Endothelial cell of umbilical vein (primary cell): Measurements from ENCODE around the gene NFILZ.

Experiments used
- EZH2 ChIP-seq: IDR thresholded peaks from 2 replicates; pipeline ENCODE4 v1.6.1; 2012; ENCODE audit warnings: borderline replicate concordance, low read depth, mild to moderate bottlenecking, moderate library complexity, low read length, inconsistent platforms; ENCODE audit not compliant: severe bottlenecking
- JUN ChIP-seq: IDR thresholded peaks from 2 replicates; pipeline ENCODE4 v1.6.1; 2011; ENCODE audit warnings: borderline replicate concordance, low read depth; ENCODE audit not compliant: insufficient read length, insufficient read depth
- MYC ChIP-seq: IDR thresholded peaks from one replicate; pipeline ENCODE4 v1.6.1; 2011; ENCODE audit warnings: mild to moderate bottlenecking, low read depth, low read length
- POLR2A ChIP-seq: IDR thresholded peaks from 2 replicates; pipeline ENCODE4 v1.6.1; 2012; ENCODE audit warnings: low read depth, mild to moderate bottlenecking, control low read depth, low read length
- POLR2AphosphoS5 ChIP-seq: IDR thresholded peaks from 2 replicates; pipeline ENCODE4 v1.6.1; 2012; ENCODE audit warnings: low read depth, mild to moderate bottlenecking, control low read depth, low read length, moderate library complexity; ENCODE audit not compliant: insufficient read depth
- TF ChIP-seq, protein P1 (sequence below), 2 donors: IDR thresholded peaks; 1 replicate in 1 of 2; 2 replicates in 1 of 2; pipeline ENCODE4 v1.5.1; 2011; ENCODE audit warnings: low read length in 2 of 2, mild to moderate bottlenecking in 2 of 2, moderate library complexity in 2 of 2, control low read depth in 1 of 2, inconsistent platforms in 1 of 2, low read depth in 1 of 2; ENCODE audit not compliant: insufficient read depth in 1 of 2; ENCODE audit errors: extremely low read depth in 1 of 2
- TF ChIP-seq, protein P2 (sequence below): IDR thresholded peaks from 2 replicates; pipeline ENCODE4 v1.6.1; 2011; ENCODE audit not compliant: insufficient read depth, insufficient read length

DNA sequence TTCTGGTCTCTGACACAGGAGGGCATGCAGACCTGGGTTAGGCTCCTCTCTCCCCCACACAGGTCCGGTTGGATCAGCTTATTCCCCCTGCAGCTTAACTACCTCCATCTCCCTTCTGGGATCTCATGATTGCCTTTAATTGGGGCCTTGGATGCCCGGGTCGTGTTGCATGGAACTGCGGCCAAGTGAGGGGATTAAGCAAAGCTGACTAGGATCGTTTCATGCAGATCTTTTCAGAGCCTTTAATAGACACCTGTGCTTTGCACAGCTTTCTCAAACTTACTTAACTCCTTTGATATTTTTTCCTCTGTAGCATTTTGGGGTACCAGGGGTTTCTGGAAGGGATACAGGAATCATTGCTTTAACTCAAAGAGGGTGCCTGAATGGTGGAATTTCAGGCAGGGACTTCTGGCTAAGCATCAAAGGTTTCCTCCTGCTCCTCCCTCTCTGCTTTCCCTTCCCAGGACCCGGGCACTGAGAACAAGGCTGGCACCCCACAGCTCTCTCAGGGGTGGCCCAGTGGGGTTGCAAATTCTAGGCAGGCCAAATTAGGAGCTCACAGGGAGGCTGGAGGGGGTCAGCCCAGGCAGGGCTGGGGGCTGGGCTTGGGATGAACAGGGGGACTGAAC is 477 bp downstream of the NFILZ start:
- TF ChIP-seq, protein P1, sequence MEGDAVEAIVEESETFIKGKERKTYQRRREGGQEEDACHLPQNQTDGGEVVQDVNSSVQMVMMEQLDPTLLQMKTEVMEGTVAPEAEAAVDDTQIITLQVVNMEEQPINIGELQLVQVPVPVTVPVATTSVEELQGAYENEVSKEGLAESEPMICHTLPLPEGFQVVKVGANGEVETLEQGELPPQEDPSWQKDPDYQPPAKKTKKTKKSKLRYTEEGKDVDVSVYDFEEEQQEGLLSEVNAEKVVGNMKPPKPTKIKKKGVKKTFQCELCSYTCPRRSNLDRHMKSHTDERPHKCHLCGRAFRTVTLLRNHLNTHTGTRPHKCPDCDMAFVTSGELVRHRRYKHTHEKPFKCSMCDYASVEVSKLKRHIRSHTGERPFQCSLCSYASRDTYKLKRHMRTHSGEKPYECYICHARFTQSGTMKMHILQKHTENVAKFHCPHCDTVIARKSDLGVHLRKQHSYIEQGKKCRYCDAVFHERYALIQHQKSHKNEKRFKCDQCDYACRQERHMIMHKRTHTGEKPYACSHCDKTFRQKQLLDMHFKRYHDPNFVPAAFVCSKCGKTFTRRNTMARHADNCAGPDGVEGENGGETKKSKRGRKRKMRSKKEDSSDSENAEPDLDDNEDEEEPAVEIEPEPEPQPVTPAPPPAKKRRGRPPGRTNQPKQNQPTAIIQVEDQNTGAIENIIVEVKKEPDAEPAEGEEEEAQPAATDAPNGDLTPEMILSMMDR (IDR thresholded peaks at IDR 0.05; ENCODE audit: extremely low read depth in 1 of 2, insufficient read depth in 1 of 2, low read depth in 1 of 2, low read length in 2 of 2) = no peak
- TF ChIP-seq JUN (no peak), EZH2 (no peak), POLR2A (no peak), POLR2AphosphoS5 (no peak), MYC (no peak)
- TF ChIP-seq, protein P2, sequence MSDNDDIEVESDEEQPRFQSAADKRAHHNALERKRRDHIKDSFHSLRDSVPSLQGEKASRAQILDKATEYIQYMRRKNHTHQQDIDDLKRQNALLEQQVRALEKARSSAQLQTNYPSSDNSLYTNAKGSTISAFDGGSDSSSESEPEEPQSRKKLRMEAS = no peak
